Neural progenitor cell (in vitro differentiated cells): Measurements from ENCODE around the gene ZDHHC12. TPM values are rescaled to one million over a fixed set of nuclear protein-coding genes. Genes with fewer than 3 reads are reported as not detected.
A peak's percentile ranks its signal among the peaks of the same experiment; 100 is the strongest.

Experiments
- DNase-seq: peaks from one replicate; pipeline ENCODE4 v3.0.0-alpha.2; 2016; ENCODE audit warnings: low spot score
- H2AFZ ChIP-seq: fragments of 200-600 bp; sonication (generic); replicated peaks from 2 replicates; pipeline ENCODE4 v1.6.1; 2016; ENCODE audit warnings: antibody characterized with exemption
- H3F3A ChIP-seq: fragments of 200-600 bp; sonication (generic); 2 replicates; pipeline ENCODE4 v1.6.1; 2016; ENCODE audit warnings: antibody characterized with exemption, low read depth
- H3K27ac ChIP-seq: fragments of 200-600 bp; sonication (generic); 2 replicates; pipeline ENCODE4 v1.5.1; 2016; ENCODE audit warnings: mild to moderate bottlenecking
- H3K27me3 ChIP-seq: fragments of 200-600 bp; sonication (generic); 2 replicates; pipeline ENCODE4 v1.6.1; 2016; ENCODE audit warnings: mild to moderate bottlenecking, moderate library complexity
- H3K36me3 ChIP-seq: fragments of 200-600 bp; sonication (generic); 2 replicates; pipeline ENCODE4 v1.5.1; 2016
- H3K4me1 ChIP-seq: fragments of 200-600 bp; sonication (generic); 2 replicates; pipeline ENCODE4 v1.6.1; 2016; ENCODE audit warnings: mixed run types
- H3K4me2 ChIP-seq: fragments of 200-600 bp; sonication (generic); 2 replicates; pipeline ENCODE4 v1.6.1; 2016
- H3K4me3 ChIP-seq: fragments of 200-600 bp; sonication (generic); 2 replicates; pipeline ENCODE4 v1.5.1; 2016
- H3K79me2 ChIP-seq: fragments of 200-600 bp; sonication (generic); 2 replicates; pipeline ENCODE4 v1.6.1; 2016; ENCODE audit warnings: low read depth
- H3K9ac ChIP-seq: fragments of 200-600 bp; sonication (generic); 2 replicates; pipeline ENCODE4 v1.6.1; 2016
- H3K9me3 ChIP-seq: fragments of 200-600 bp; sonication (generic); 2 replicates; pipeline ENCODE4 v1.5.1; 2016; ENCODE audit warnings: low read depth
- H4K20me1 ChIP-seq: fragments of 200-600 bp; sonication (generic); 2 replicates; pipeline ENCODE4 v1.6.1; 2016; ENCODE audit warnings: low read depth
- H3K27ac Mint-ChIP-seq: 3 replicates; pipeline ENCODE4 v1.8.0; 2021; ENCODE audit warnings: mixed read lengths
- H3K27me3 Mint-ChIP-seq: 2 replicates; pipeline ENCODE4 v1.8.0; 2022; ENCODE audit warnings: low read depth, mild to moderate bottlenecking, inconsistent platforms, moderate library complexity, mixed read lengths; ENCODE audit not compliant: insufficient read depth
- H3K36me3 Mint-ChIP-seq: 3 replicates; pipeline ENCODE4 v1.8.0; 2021; ENCODE audit warnings: mixed read lengths
- H3K4me1 Mint-ChIP-seq: 3 replicates; pipeline ENCODE4 v1.8.0; 2021; ENCODE audit warnings: mixed read lengths
- H3K4me3 Mint-ChIP-seq: 3 replicates; pipeline ENCODE4 v1.8.0; 2021; ENCODE audit warnings: mild to moderate bottlenecking, moderate library complexity, mixed read lengths
- H3K9me3 Mint-ChIP-seq: 3 replicates; pipeline ENCODE4 v1.8.0; 2020; ENCODE audit warnings: mixed read lengths
- CTCF ChIP-seq: fragments of 200-600 bp; sonication (generic); IDR thresholded peaks from 2 replicates; pipeline ENCODE4 v1.5.1; 2017; ENCODE audit warnings: antibody characterized with exemption, mild to moderate bottlenecking
- EZH2 ChIP-seq: fragments of 200-600 bp; sonication (generic); IDR thresholded peaks from 2 replicates; pipeline ENCODE4 v1.6.1; 2017; ENCODE audit warnings: antibody characterized with exemption, mild to moderate bottlenecking, moderate library complexity
- EZH2phosphoT487 ChIP-seq: fragments of 200-600 bp; sonication (generic); IDR thresholded peaks from 2 replicates; pipeline ENCODE4 v1.6.1; 2017; ENCODE audit warnings: antibody characterized with exemption
- total RNA-seq: library from RNA; depleted of rRNA; stranded (reverse); fragments of >200 nt; gene quantifications from 2 replicates; pipeline ENCODE4 v1.2.3, GENCODE V29; 2015; ENCODE audit warnings: low replicate concordance

The ZDHHC12 gene
- total RNA-seq, 1 donor from 2014 or later = 16.8 TPM

GRCh38 chr9:128765499-128765898 is 41.6 kb upstream of the ZDHHC12 start:
- Mint-ChIP-seq H3K4me3 (no peak overlapping the region), H3K27me3 (peaks cover 3% of the 10 kb centered on the region), H3K4me1 (peaks cover 9% of the 10 kb centered on the region), H3K27ac (no peak overlapping the region), H3K36me3 (no peaks in the 10 kb centered on the region), H3K9me3 (no peaks in the 10 kb centered on the region)
- no peak for DNase-seq
- Histone ChIP-seq H3K9me3 (no peaks in the 10 kb centered on the region), H3K36me3 (no peaks in the 10 kb centered on the region), H3K9ac (no peak overlapping the region), H3K27me3 (no peaks in the 10 kb centered on the region), H3F3A (no peaks in the 10 kb centered on the region), H3K27ac (no peak overlapping the region), H3K4me1 (no peaks in the 10 kb centered on the region), H2AFZ (no peak overlapping the region), H4K20me1 (peaks cover under 1% of the 10 kb centered on the region), H3K4me3 (no peak overlapping the region), H3K4me2 (no peak overlapping the region), H3K79me2 (peaks cover 15% of the 10 kb centered on the region)
- no peak for TF ChIP-seq EZH2
- TF ChIP-seq CTCF = no peak
- TF ChIP-seq EZH2phosphoT487 = no peak

DNA sequence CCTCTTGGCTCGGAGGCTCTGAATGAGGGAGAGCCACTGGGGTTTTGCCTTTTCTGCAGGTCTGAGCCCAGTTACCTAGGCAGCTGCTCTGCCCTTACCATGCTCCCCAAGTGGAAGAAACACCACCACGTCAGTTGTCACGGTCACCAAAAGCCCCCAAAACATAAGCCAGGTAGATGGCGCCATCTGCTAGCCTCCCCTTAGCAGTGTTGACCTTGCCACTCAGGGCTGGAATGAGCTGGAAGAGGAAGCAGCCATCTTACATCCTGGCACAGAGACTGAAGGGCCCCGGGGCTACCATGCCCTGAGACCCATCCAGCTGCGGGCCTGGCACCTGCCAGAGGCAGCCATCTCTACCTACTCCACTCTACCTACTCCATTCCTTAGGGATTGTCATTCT is 40.4 kb upstream of the ZDHHC12 start:
- no peak overlapping the region for H3K4me2 ChIP-seq
- Mint-ChIP-seq H3K4me1 (peaks cover 2% of the 10 kb centered on the region), H3K9me3 (no peaks in the 10 kb centered on the region), H3K27ac (no peak overlapping the region), H3K4me3 (no peak overlapping the region), H3K36me3 (no peaks in the 10 kb centered on the region), H3K27me3 (peaks cover 3% of the 10 kb centered on the region)
- DNase-seq = no peak
- TF ChIP-seq CTCF (no peak), EZH2 (no peak), EZH2phosphoT487 (no peak)
- no peaks in the 10 kb centered on the region for H3K4me1 ChIP-seq
- no peaks in the 10 kb centered on the region for H3K36me3 ChIP-seq
- H3K79me2 ChIP-seq = peaks cover 4% of the 10 kb centered on the region
- no peaks in the 10 kb centered on the region for H4K20me1 ChIP-seq
- no peak overlapping the region for H3K4me3 ChIP-seq
- H3K27ac ChIP-seq = no peak overlapping the region
- no peaks in the 10 kb centered on the region for H3F3A ChIP-seq
- peak overlapping the region; percentile 20 for H3K9ac ChIP-seq
- no peaks in the 10 kb centered on the region for H3K9me3 ChIP-seq
- H3K27me3 ChIP-seq = no peaks in the 10 kb centered on the region
- no peak overlapping the region for H2AFZ ChIP-seq

GRCh38 chr9:128762671-128763449 is 38.9 kb upstream of the ZDHHC12 start:
- Histone ChIP-seq H3K9me3 (no peaks in the 10 kb centered on the region), H3K36me3 (no peaks in the 10 kb centered on the region), H3K27me3 (no peaks in the 10 kb centered on the region), H2AFZ (no peak overlapping the region), H3K27ac (no peak overlapping the region), H3K4me1 (no peaks in the 10 kb centered on the region), H3K79me2 (no peaks in the 10 kb centered on the region), H3K4me3 (no peak overlapping the region), H3F3A (no peaks in the 10 kb centered on the region), H4K20me1 (no peaks in the 10 kb centered on the region), H3K4me2 (no peak overlapping the region), H3K9ac (no peak overlapping the region)
- no peaks in the 10 kb centered on the region for H3K36me3 Mint-ChIP-seq
- peak overlapping the region; percentile 64 for H3K4me3 Mint-ChIP-seq
- H3K9me3 Mint-ChIP-seq = no peaks in the 10 kb centered on the region
- DNase-seq = no peak
- TF ChIP-seq EZH2 (no peak), EZH2phosphoT487 (no peak), CTCF (no peak)
- H3K27me3 Mint-ChIP-seq = peaks cover 3% of the 10 kb centered on the region
- peak overlapping the region; percentile 74 for H3K27ac Mint-ChIP-seq
- H3K4me1 Mint-ChIP-seq = no peaks in the 10 kb centered on the region
